Astrocyte of the spinal cord (primary cell): ENCODE results near the gene ECM1.

ENCODE experiments used
- DNase-seq: peaks from one replicate; pipeline ENCODE4 v3.0.0; 2011; ENCODE audit warnings: low read depth, low spot score
- H3K4me3 ChIP-seq: 2 replicates; pipeline ENCODE4 v1.5.1; 2011; ENCODE audit warnings: low read depth, mild to moderate bottlenecking, low read length, moderate library complexity
- in situ Hi-C: cut with HindIII; loops from 2 replicates; pipeline ENCODE4 v1.10.0; 2017; ENCODE audit warnings: low sequenced_read_pairs
- TF ChIP-seq, protein P1 (sequence below): IDR thresholded peaks from 2 replicates; pipeline ENCODE4 v1.5.1; 2012; ENCODE audit warnings: low read depth, mild to moderate bottlenecking, low read length, inconsistent platforms

The ECM1 gene

DNA sequence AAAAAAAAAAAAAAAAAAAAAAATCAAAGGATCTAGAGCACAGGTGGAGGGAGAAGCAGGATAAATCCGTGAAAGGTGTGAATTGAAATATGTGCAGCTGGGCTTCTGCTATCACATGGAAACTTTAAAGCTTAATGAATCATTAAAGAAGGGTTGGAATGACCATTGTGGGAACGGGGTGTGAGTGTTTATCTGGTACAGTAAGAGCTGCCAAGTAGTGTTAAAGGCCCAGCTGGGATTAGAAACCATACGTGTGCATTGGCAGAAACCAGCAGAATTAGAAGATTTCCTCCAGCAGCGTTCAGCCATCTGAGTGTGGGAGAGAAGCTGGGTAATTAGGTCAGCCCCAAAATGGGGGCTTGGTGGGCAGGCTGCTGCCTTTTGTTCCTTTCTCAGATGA is 21.1 kb downstream of the ECM1 start:
- in situ Hi-C loops, result no loop called here
- TF ChIP-seq, protein P1, sequence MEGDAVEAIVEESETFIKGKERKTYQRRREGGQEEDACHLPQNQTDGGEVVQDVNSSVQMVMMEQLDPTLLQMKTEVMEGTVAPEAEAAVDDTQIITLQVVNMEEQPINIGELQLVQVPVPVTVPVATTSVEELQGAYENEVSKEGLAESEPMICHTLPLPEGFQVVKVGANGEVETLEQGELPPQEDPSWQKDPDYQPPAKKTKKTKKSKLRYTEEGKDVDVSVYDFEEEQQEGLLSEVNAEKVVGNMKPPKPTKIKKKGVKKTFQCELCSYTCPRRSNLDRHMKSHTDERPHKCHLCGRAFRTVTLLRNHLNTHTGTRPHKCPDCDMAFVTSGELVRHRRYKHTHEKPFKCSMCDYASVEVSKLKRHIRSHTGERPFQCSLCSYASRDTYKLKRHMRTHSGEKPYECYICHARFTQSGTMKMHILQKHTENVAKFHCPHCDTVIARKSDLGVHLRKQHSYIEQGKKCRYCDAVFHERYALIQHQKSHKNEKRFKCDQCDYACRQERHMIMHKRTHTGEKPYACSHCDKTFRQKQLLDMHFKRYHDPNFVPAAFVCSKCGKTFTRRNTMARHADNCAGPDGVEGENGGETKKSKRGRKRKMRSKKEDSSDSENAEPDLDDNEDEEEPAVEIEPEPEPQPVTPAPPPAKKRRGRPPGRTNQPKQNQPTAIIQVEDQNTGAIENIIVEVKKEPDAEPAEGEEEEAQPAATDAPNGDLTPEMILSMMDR, result no peak
- DNase-seq, result peak; percentile 62
- H3K4me3 ChIP-seq, result no peak overlapping the region

- no peak overlapping the region for H3K4me3 ChIP-seq
- in situ Hi-C loops, result no loop called here
- no peak for DNase-seq
- TF ChIP-seq, protein P1, result no peak
Measured at GRCh38 chr1:150530491-150531159, 22.7 kb downstream of the ECM1 start.

GRCh38 chr1:150532860-150533259 is 25.0 kb downstream of the ECM1 start:
- no peak for DNase-seq
- TF ChIP-seq, protein P1, result no peak
- in situ Hi-C loops, result no loop called here
- H3K4me3 ChIP-seq, result no peak overlapping the region

- TF ChIP-seq, protein P1, result no peak
- no peak for DNase-seq
- no peak overlapping the region for H3K4me3 ChIP-seq
- in situ Hi-C loops, result no loop called here
Measured at GRCh38 chr1:150534002-150534401, 26.1 kb downstream of the ECM1 start.

DNA sequence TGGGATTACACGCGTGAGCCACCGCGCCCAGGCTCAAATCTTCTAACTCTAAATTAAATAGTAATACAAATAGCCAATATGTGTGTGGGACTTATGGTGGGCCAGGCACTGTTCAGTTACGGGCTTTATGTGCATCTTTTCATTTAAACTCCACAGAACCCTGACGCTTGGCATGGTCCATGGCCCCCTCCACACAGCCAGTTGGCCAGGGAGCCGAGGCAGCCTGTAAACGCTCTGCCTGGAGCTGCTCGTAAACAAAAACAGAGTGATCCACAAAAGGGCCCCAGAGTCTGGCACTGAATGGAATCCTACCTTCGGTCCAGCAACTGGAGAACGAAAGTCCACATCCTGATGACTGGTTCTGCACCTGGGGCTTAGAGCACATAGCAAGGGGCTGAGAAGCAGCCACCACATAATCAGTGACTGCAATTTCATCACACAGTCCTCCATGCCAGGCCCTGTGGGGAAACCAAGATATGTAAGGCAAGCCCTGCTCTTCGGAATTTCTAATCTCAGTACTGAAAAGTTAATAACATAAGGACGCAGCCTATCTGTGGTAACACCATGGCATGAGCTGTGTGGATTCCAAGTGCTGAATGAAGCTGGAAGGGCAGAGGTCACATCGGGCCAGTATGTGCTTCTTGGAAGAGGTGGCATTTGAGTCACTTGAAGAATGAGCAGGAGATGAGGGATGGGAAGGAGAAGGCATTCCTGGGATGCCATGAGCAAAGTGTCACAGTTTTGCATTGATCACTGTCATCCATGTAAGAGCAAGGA is 27.8 kb downstream of the ECM1 start:
- H3K4me3 ChIP-seq, result no peak overlapping the region
- TF ChIP-seq, protein P1, result no peak
- DNase-seq, result peak; percentile 23
- in situ Hi-C loops, result no loop called here

GRCh38 chr1:150536836-150537731 is 29.2 kb downstream of the ECM1 start:
- no peak for DNase-seq
- H3K4me3 ChIP-seq, result no peak overlapping the region
- in situ Hi-C loops, result no loop called here
- TF ChIP-seq, protein P1, result no peak
